Astrocyte of the hippocampus (primary cell): ENCODE data around the gene GDI1.

Source experiments
- DNase-seq: peaks from one replicate; pipeline ENCODE4 v3.0.0; 2011; ENCODE audit warnings: low read depth, low spot score

GDI1 gene

DNA sequence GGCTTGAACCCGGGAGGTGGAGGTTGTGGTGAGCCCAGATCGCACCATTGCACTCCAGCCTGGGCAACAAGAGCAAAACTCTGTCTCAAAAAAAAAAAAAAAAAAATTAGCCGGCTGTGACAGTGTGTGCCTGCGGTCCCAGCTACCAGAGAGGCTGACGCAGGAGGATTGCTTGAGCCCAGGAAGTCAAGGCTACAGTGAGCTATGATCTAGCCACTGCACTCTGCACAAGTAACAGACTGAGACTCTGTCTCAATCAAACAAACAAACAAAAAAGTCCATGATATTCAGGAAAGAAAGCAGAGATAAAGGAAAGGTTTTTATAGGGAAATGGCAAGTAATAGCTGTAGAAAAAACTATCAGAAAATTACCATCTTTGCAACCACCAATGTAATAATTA lies 44.2 kb downstream of the GDI1 start:
- no peak for DNase-seq

GRCh38 chrX:154481911-154482601 lies 45.1 kb downstream of the GDI1 start:
- no peak for DNase-seq

- no peak for DNase-seq
Observed at GRCh38 chrX:154482786-154483185, 45.8 kb downstream of the GDI1 start.

DNA sequence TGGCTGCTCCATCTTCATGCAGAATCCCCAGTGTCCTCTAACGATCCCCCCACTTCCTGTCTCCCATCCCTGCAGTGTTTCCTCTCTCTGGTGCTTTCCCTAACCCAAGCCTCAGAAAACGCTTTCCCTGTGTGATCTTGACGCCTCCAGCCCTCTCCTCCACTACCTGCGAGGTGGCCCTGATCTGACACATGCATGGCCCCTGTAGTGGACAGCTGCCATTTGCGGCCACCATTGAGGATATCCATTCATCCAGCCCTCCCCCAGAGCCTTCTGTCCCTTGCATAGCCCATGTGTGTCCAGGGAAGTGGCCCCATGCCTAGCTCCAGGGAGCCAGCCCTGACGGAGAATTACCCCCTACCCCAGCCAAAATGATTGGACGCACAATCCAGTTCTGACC lies 46.4 kb downstream of the GDI1 start:
- no peak for DNase-seq

DNA sequence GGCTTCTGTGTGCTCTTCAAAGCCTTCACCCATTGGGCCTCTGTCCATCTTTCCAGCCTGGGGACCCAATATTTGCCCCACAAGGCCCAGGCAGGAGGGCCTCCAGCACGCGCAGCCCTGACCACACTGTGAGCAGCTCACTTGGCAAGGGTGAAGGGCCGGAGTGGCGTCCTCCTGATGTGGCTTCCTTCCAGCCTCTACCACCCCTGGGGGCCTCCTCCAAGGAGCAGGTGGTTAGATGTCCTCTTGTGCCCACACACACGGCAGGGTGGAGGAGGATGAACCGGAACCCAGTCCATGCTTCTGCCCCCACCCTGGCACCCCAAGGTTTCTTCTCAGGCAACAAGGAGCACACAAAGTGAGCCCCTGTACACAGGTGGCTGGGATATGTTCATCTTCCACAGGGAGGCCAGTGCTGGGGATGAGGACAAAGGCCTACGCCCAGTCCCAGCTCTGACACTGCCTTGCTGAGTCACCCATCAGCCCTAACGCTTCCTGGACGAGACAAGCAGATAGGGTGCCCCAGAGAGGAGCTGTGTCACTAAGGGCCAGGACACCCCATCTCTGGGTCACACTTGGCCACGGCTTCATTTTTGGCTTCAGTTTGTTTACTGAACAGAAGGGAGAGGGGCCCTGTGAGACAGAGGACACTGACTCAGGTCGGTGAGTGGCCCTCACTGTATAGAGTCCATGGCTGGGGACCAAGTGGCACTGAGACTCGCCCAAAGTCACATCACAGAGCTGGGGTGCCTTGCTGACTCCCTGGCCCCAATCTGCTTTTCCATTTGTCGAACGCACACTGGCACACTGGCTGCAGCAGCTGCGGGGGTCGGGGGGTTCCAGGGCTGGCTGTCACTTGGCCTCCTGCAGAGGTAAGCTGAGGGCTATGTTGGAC lies 47.5 kb downstream of the GDI1 start:
- no peak for DNase-seq

DNA sequence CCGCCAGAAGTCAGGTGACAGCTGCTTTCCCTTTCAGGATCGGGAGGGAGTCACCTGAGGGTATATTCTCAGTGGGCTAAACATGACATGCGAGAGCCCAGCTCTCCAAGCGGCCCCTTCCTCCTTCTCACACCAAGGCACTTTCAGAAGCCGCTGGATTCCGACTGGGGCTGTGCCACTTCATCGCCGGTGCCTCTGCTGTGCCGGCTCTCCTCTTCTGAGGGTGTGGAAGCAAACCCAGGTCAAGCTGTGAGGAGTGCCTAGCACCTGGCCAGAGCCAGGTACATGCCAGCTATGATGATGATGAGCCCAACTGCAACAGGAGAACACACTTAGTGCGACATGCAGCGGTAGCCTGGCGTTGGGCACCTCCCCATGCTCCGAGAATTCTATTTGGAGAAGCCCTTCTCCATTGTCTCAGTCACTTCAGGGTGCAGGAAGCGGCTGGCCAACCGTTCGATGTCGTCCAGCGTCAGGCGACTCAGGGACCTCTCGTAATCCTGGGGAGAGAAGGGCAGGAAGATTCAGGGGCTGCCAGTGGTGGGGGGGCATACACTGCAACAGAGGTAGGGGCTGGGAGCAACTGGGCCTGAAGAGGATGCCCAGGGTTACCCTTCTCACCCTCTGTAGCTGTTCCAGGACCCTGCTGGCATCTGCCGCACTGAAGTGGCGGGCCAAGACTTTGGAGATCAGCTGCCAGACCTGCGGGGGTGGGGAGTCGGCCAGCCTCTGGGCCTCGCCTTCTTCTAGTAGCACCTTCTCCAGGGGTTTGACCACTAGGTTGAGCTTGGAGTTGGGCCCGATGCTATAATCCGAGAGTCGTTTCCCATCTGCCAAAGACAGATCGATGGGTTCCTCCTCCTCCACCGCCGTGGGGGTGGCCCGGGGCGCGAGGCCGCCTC lies 48.4 kb downstream of the GDI1 start:
- DNase-seq = no peak

GRCh38 chrX:154486052-154486395 lies 49.1 kb downstream of the GDI1 start:
- DNase-seq = peak; percentile 46

DNA sequence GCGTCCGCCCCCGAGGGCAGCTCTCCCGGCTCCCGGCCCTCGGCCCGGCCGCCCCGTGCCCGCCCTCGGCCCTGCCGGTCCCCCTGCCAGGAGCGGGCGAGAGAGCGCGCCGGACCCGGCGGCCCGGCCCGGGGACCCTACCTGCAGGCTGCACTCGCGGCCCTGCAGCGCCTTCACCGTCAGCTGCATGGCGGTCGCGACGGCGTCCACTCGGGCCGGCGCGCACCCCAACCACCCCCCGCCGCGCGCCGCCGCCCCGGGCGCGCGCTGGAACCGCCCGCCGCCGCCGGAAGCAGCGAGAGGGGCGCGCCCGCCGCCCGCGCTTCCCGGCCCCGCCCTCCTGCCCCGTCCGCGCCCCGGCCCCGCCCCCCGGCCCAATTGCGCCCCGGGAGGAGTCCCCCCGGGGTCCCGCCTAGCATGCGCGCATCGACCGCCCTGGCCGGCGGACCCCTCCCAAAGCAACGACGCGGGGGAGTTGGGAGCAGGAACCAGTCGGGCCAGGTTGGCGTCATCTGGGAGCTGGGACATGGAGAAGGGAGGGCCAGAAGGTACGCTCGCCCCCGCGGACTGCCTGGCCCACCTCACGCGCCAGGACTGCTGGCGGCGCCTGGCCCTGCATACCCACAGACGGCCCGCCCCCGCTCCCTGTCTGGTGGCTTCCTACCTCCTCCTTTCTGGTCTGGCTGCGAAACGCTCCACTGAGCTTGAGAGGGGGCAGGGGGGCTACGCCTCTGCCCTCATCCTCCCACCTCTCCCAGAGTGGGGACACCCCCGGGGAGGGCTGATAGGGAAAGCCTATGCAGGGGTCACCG lies 49.6 kb downstream of the GDI1 start, which contains the start of gene UBL4A:
Gene UBL4A (minus strand): TSS at position 220 of the 812 bp plus-strand sequence. CDS start 31 bp downstream, at position 189.
- peak; percentile 77 for DNase-seq

- no peak for DNase-seq
Observed at GRCh38 chrX:154487518-154488290, 50.8 kb downstream of the GDI1 start.

- DNase-seq = no peak
Observed at GRCh38 chrX:154488336-154489075, 51.6 kb downstream of the GDI1 start.

GRCh38 chrX:154489182-154489581 lies 52.2 kb downstream of the GDI1 start:
- DNase-seq = no peak

GRCh38 chrX:154490021-154490413 lies 53.1 kb downstream of the GDI1 start:
- DNase-seq = peak; percentile 68

DNA sequence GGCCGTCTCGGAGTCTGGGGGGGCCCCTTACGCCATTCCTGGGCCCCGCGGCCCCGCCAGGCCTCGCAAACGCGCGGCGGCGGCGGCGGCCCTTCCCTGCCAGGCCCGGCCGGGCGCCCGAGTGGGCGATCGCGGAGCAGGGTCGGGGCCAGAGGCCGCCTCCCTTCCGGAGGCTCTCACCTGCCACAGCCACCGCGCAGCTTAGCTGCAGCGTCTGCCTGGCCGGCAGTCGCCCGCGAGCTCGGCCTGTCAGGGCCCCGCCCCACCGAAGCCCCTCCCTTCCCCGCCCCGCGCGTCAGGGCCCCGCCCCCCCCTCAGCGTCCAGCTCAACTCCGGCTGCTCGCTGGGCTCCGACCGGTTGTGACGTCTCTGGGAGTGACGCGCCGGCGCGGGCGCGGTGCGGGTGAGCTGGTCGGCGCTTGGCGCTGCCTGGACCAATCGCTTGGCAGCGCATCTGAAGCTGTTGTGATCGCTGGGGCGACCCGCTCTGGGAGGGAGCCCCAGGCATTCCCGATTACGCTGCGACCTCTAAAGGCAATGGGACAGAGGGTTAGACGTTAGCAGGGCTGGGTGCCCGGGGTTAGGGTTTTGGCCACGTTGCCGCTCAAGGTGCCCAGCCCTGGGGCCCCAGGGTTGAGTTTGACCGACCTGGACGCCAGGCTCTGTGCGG lies 53.6 kb downstream of the GDI1 start, which contains the start of gene SLC10A3:
Gene SLC10A3 (minus strand): TSS at position 216 of the 670 bp plus-strand sequence. CDS start 1,689 bp downstream, outside the sequence.
- DNase-seq = peak; percentile 96
